Measurements from ENCODE around the gene PTPN22.

PTPN22 gene

DNA sequence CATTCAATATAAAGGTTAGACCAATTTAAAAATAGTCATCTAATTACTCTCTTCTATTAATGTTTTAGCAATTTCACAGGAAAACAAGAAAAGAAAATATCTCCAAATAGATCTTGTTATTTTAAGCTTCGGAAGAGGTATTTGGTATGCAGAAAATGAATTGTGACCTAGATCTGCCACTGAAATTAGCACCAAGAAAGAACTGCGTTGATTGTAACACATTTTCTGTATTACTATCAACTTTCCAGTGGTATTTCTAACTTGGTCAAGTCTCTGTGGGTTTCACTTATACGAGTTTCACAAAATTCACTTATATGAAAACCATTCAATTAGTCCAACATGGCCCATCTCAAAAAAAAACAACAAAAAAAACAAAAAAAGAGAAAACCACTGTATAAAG, 71.0 kb downstream of the PTPN22 start:
- DNase-seq (ENCODE audit: extremely low read depth, insufficient read length): no peak
- Histone ChIP-seq H3K4me3 (replicated peaks; ENCODE audit: low read depth, low read length) (no peak overlapping the region), H3K36me3 (ENCODE audit: control insufficient read depth, insufficient read depth, low read length) (no peaks in the 10 kb centered on the region; the same call in none of the 2 replicates), H3K27me3 (replicated peaks; ENCODE audit: control insufficient read depth, insufficient read depth, low read length) (no peaks in the 10 kb centered on the region)
- TF ChIP-seq, protein P1, sequence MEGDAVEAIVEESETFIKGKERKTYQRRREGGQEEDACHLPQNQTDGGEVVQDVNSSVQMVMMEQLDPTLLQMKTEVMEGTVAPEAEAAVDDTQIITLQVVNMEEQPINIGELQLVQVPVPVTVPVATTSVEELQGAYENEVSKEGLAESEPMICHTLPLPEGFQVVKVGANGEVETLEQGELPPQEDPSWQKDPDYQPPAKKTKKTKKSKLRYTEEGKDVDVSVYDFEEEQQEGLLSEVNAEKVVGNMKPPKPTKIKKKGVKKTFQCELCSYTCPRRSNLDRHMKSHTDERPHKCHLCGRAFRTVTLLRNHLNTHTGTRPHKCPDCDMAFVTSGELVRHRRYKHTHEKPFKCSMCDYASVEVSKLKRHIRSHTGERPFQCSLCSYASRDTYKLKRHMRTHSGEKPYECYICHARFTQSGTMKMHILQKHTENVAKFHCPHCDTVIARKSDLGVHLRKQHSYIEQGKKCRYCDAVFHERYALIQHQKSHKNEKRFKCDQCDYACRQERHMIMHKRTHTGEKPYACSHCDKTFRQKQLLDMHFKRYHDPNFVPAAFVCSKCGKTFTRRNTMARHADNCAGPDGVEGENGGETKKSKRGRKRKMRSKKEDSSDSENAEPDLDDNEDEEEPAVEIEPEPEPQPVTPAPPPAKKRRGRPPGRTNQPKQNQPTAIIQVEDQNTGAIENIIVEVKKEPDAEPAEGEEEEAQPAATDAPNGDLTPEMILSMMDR (IDR thresholded peaks at IDR 0.05; ENCODE audit: insufficient read depth, low read length, poor library complexity, severe bottlenecking): no peak

DNA sequence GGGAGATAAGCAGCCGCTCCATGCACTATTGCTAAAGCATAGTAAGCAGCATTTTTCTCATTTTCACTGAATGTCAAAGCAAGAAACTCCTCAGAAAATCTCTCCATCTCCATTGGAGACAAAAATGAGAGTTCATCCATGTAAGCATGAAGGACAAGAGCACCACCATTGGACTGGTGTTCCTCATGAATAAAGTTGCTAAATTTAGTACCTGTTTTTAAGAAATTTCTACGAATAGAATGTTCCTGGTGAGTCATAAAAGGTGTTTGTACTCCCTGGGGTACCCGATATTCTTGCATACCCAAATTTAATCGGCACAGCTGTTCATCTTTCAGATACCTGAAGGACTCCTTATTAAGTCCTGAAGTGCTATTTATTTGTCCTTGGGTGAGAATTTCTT, 74.0 kb downstream of the PTPN22 start:
- TF ChIP-seq, protein P1 (IDR thresholded peaks at IDR 0.05; ENCODE audit: insufficient read depth, low read length, poor library complexity, severe bottlenecking): no peak
- H3K4me3 ChIP-seq (replicated peaks; ENCODE audit: low read depth, low read length): no peak overlapping the region
- no peaks in the 10 kb centered on the region; the same call in none of the 2 replicates for H3K36me3 ChIP-seq (ENCODE audit: control insufficient read depth, insufficient read depth, low read length)
- DNase-seq (ENCODE audit: extremely low read depth, insufficient read length): no peak
- H3K27me3 ChIP-seq (replicated peaks; ENCODE audit: control insufficient read depth, insufficient read depth, low read length): no peaks in the 10 kb centered on the region

DNA sequence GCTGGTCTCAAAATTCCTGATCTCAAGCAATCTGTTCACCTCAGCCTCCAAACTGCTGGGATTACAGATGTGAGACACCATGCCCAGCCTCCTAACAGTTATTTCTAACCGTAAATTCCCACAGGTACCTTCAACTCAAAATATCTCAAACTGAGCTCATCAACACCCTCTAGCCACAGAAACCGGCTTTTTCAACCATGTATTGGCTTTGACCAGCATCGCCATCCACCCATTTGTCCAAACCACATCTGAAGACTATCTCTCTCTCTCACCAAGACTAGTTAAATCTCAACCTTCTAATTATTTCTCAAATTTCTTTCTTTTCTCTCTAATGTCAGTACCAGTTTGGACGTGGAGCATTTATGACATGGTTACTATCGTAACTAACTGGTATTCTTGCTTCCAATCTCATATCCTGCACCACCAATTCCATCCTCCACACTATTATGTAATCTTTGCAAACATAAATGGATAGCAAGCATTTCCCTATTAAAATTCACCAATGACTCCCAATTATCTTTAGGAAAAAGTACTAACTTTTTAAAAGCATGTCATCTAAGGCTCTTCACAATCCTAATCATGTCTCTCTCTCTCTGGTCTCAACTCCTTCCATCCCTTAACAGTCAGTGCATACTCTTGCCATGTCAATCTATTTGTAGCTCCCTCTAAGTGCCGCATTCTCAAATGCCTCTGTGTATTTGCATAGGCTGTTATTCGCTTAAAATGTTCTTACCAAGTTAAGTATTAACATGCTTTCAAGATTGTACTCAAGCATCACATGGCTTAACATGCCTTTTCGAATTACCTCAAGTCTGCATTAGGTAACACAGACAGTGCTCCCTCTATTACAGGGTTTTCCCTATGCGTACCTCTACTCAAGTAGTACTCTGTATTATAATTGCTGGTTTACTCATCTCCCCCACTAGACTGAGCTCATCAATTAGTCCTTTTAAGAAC, 77.4 kb downstream of the PTPN22 start:
- TF ChIP-seq, protein P1 (IDR thresholded peaks at IDR 0.05; ENCODE audit: insufficient read depth, low read length, poor library complexity, severe bottlenecking): no peak
- Histone ChIP-seq H3K4me3 (replicated peaks; ENCODE audit: low read depth, low read length) (no peak overlapping the region), H3K36me3 (ENCODE audit: control insufficient read depth, insufficient read depth, low read length) (no peaks in the 10 kb centered on the region; the same call in none of the 2 replicates), H3K27me3 (replicated peaks; ENCODE audit: control insufficient read depth, insufficient read depth, low read length) (no peaks in the 10 kb centered on the region)
- DNase-seq (ENCODE audit: extremely low read depth, insufficient read length): no peak

DNA sequence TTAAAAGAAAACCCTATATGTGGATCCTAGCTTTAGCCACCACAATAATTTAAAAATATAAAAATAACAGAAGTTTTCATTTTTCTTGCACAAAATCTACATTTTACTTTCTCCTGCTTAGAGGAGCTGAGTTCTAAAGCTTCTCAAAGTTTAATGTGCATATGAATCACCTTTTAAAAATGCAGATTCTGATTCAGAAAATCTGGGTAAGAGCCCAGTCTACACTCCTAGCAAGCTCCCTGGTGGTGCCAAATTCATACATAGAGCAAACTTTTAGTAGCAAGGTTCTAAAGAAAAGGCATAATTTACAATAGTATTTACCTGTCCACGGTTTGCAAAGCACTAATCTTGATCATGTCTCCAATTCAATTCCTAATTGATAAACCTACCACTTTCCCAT, 78.5 kb downstream of the PTPN22 start:
- no peak for DNase-seq (ENCODE audit: extremely low read depth, insufficient read length)
- Histone ChIP-seq H3K36me3 (ENCODE audit: control insufficient read depth, insufficient read depth, low read length) (no peaks in the 10 kb centered on the region; the same call in none of the 2 replicates), H3K4me3 (replicated peaks; ENCODE audit: low read depth, low read length) (no peak overlapping the region)

DNA sequence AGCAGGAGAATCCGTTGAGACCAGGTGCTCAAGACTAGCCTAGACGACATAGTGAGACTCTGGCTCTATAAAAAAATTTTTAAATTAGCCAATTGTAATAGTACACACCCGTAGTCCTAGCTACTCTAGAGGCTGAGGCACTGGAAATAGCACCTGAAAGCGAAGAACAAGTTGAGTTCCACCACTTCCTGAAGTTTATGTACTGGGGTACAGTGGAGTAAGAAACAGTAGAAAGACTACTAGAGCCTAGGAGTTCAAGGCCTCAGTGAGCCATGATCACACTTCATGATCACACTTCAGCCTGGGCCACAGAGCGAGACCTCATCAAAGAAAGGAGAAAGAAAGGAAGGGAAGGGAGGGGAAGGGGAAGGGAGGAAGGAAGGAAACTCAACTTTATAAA, 79.0 kb downstream of the PTPN22 start:
- no peak for DNase-seq (ENCODE audit: extremely low read depth, insufficient read length)
- Histone ChIP-seq H3K27me3 (replicated peaks; ENCODE audit: control insufficient read depth, insufficient read depth, low read length) (no peaks in the 10 kb centered on the region), H3K4me3 (replicated peaks; ENCODE audit: low read depth, low read length) (no peak overlapping the region), H3K36me3 (ENCODE audit: control insufficient read depth, insufficient read depth, low read length) (no peaks in the 10 kb centered on the region; the same call in none of the 2 replicates)
- TF ChIP-seq, protein P1 (IDR thresholded peaks at IDR 0.05; ENCODE audit: insufficient read depth, low read length, poor library complexity, severe bottlenecking): no peak

More for the DNA sequence above, 78.5 kb downstream of the PTPN22 start:
- TF ChIP-seq, protein P1 (IDR thresholded peaks at IDR 0.05; ENCODE audit: insufficient read depth, low read length, poor library complexity, severe bottlenecking): no peak
- no peaks in the 10 kb centered on the region for H3K27me3 ChIP-seq (replicated peaks; ENCODE audit: control insufficient read depth, insufficient read depth, low read length)
